ENCODE results near the gene PPID.

DNA sequence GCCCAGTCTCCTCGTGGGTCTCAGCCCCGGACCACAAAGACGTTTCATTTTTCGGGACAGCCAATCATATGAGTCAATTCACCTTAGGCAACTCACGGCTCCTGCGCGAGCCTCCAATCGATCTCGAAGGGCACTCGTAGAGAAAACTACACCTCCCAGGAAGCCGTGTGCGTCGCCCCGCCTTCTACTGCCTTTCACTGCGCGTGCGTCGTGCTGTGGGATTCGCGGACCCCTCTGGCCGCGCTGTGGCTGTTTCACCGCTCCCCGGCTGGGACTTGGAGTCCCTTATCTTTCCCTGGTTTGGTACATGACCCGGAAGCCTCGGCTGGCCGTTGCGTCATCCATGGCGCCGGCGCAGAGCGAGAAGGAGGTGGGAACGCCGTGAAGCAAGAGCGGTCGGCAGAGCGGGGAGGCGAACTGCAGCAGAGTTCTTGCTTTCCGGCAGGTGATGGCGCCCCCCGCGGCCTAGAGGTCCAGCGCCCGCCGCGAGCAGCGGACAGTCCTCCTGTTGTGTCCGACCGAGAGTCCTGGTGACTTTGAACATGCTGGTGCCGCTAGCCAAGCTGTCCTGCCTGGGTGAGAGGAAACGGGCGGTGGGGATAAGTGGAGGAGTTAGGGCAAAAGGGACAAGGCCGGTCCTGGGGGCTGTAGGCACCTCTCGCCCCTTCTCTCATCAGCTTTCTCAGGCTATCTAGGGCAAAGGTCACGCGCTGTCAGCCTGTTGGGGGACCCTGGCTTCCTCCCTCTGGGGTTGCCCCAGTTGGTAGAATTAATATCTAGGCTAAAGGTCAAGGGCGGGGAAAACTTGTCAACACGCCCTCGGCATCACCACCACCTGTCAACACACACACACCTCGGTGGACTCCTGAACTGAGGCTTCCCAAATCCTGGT is 51.0 kb downstream of the PPID start, which contains the start of gene ETFDH:
- TF ChIP-seq EZH2 (IDR thresholded peaks at IDR 0.05; ENCODE audit: insufficient read depth, low read length) = no peak
- TF ChIP-seq, protein P1, sequence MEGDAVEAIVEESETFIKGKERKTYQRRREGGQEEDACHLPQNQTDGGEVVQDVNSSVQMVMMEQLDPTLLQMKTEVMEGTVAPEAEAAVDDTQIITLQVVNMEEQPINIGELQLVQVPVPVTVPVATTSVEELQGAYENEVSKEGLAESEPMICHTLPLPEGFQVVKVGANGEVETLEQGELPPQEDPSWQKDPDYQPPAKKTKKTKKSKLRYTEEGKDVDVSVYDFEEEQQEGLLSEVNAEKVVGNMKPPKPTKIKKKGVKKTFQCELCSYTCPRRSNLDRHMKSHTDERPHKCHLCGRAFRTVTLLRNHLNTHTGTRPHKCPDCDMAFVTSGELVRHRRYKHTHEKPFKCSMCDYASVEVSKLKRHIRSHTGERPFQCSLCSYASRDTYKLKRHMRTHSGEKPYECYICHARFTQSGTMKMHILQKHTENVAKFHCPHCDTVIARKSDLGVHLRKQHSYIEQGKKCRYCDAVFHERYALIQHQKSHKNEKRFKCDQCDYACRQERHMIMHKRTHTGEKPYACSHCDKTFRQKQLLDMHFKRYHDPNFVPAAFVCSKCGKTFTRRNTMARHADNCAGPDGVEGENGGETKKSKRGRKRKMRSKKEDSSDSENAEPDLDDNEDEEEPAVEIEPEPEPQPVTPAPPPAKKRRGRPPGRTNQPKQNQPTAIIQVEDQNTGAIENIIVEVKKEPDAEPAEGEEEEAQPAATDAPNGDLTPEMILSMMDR (IDR thresholded peaks at IDR 0.05; ENCODE audit: insufficient read depth, low read depth, low read length) = peak; percentile 35

All from astrocyte (in vitro differentiated cells and primary cell).